ENCODE measurements around the gene TDRD1. TPM values are rescaled to one million over a fixed set of nuclear protein-coding genes. Genes with fewer than 3 reads are reported as not detected.
"Not testable (repeated sequence)": the region's sequence is repeated elsewhere in the genome, so short reads cannot be mapped to it uniquely, and the experiment has no call there.

Gene TDRD1
- 0.11 and 0.30 TPM in 2 replicates for total RNA-seq

- peaks cover 30% of the 10 kb centered on the region for H3K27me3 Mint-ChIP-seq (ENCODE audit: low read depth)
- no peak within 1 kb of the TSS for H3K27ac Mint-ChIP-seq
- peaks cover 9% of the 10 kb centered on the region for H3K4me1 Mint-ChIP-seq (ENCODE audit: low read depth)
- no peak within 1 kb of the TSS for H3K4me3 Mint-ChIP-seq (ENCODE audit: low read depth)
- no peaks in the 10 kb centered on the region for H3K36me3 Mint-ChIP-seq (ENCODE audit: low read depth)
- intact Hi-C loops (cut with micrococcal nuclease): loop anchor here (10.0 kb wide), 1 partner anchor 366 kb away; no protein-coding TSS in a partner anchor
- DNase-seq (ENCODE audit: low spot score): no peak
- no peaks in the 10 kb centered on the region for H3K9me3 Mint-ChIP-seq
Observed at GRCh38 chr10:114179148-114179547, at the start of gene TDRD1. Gene TDRD1, plus strand, starts transcription at chr10:114179353. Its CDS starts 8,479 bp downstream, at chr10:114187832.

- no peaks in the 10 kb centered on the region for H3K27me3 Mint-ChIP-seq (ENCODE audit: low read depth)
- DNase-seq (ENCODE audit: low spot score): no peak
- no peak overlapping the region for H3K27ac Mint-ChIP-seq
- peaks cover 2% of the 10 kb centered on the region for H3K4me1 Mint-ChIP-seq (ENCODE audit: low read depth)
- H3K9me3 Mint-ChIP-seq: no peaks in the 10 kb centered on the region
- peaks cover 57% of the 10 kb centered on the region for H3K36me3 Mint-ChIP-seq (ENCODE audit: low read depth)
- intact Hi-C loops (cut with micrococcal nuclease): no loop called here
- no peak overlapping the region for H3K4me3 Mint-ChIP-seq (ENCODE audit: low read depth)
Observed at GRCh38 chr10:114131094-114131493, 48.1 kb upstream of the TDRD1 start.

- H3K27me3 Mint-ChIP-seq (ENCODE audit: low read depth): no peaks in the 10 kb centered on the region
- H3K9me3 Mint-ChIP-seq: no peaks in the 10 kb centered on the region
- intact Hi-C loops (cut with micrococcal nuclease): no loop called here
- H3K4me3 Mint-ChIP-seq (ENCODE audit: low read depth): no peak overlapping the region
- no peak for DNase-seq (ENCODE audit: low spot score)
- no peak overlapping the region for H3K27ac Mint-ChIP-seq
- H3K36me3 Mint-ChIP-seq (ENCODE audit: low read depth): peaks cover 46% of the 10 kb centered on the region
- H3K4me1 Mint-ChIP-seq (ENCODE audit: low read depth): peaks cover 2% of the 10 kb centered on the region
Observed at GRCh38 chr10:114135476-114135875, 43.7 kb upstream of the TDRD1 start.

- H3K36me3 Mint-ChIP-seq (ENCODE audit: low read depth): peaks cover 41% of the 10 kb centered on the region
- no peak for DNase-seq (ENCODE audit: low spot score)
- H3K27me3 Mint-ChIP-seq (ENCODE audit: low read depth): no peaks in the 10 kb centered on the region
- H3K27ac Mint-ChIP-seq: no peak overlapping the region
- H3K9me3 Mint-ChIP-seq: no peaks in the 10 kb centered on the region
- intact Hi-C loops (cut with micrococcal nuclease): no loop called here
- H3K4me3 Mint-ChIP-seq (ENCODE audit: low read depth): no peak overlapping the region
- no peaks in the 10 kb centered on the region for H3K4me1 Mint-ChIP-seq (ENCODE audit: low read depth)
Observed at GRCh38 chr10:114138581-114138980, 40.6 kb upstream of the TDRD1 start.

- Mint-ChIP-seq H3K36me3 (ENCODE audit: low read depth) (peaks cover 35% of the 10 kb centered on the region), H3K9me3 (no peaks in the 10 kb centered on the region), H3K27me3 (ENCODE audit: low read depth) (no peaks in the 10 kb centered on the region), H3K4me3 (ENCODE audit: low read depth) (no peak overlapping the region), H3K27ac (no peak overlapping the region), H3K4me1 (ENCODE audit: low read depth) (no peaks in the 10 kb centered on the region)
- no peak for DNase-seq (ENCODE audit: low spot score)
- intact Hi-C loops (cut with micrococcal nuclease): no loop called here
Observed at GRCh38 chr10:114140036-114140435, 39.1 kb upstream of the TDRD1 start.

- intact Hi-C loops (cut with micrococcal nuclease); H3K27ac Mint-ChIP-seq; H3K4me3 Mint-ChIP-seq (ENCODE audit: low read depth); H3K4me1 Mint-ChIP-seq (ENCODE audit: low read depth); H3K9me3 Mint-ChIP-seq; DNase-seq (ENCODE audit: low spot score); H3K27me3 Mint-ChIP-seq (ENCODE audit: low read depth): not testable (repeated sequence)
- peaks cover 35% of the 10 kb centered on the region for H3K36me3 Mint-ChIP-seq (ENCODE audit: low read depth)
Observed at GRCh38 chr10:114140827-114141226, 38.3 kb upstream of the TDRD1 start.

GRCh38 chr10:114142018-114142417, 37.1 kb upstream of the TDRD1 start:
- Mint-ChIP-seq H3K27me3 (ENCODE audit: low read depth) (no peaks in the 10 kb centered on the region), H3K9me3 (no peaks in the 10 kb centered on the region), H3K4me1 (ENCODE audit: low read depth) (no peaks in the 10 kb centered on the region), H3K27ac (no peak overlapping the region), H3K36me3 (ENCODE audit: low read depth) (peaks cover 34% of the 10 kb centered on the region), H3K4me3 (ENCODE audit: low read depth) (no peak overlapping the region)
- intact Hi-C loops (cut with micrococcal nuclease): no loop called here
- no peak for DNase-seq (ENCODE audit: low spot score)

GRCh38 chr10:114143160-114143559, 36.0 kb upstream of the TDRD1 start:
- no peaks in the 10 kb centered on the region for H3K4me1 Mint-ChIP-seq (ENCODE audit: low read depth)
- H3K4me3 Mint-ChIP-seq (ENCODE audit: low read depth): no peak overlapping the region
- H3K9me3 Mint-ChIP-seq: no peaks in the 10 kb centered on the region
- DNase-seq (ENCODE audit: low spot score): no peak
- H3K27me3 Mint-ChIP-seq (ENCODE audit: low read depth): no peaks in the 10 kb centered on the region
- intact Hi-C loops (cut with micrococcal nuclease): no loop called here
- H3K36me3 Mint-ChIP-seq (ENCODE audit: low read depth): peaks cover 42% of the 10 kb centered on the region
- H3K27ac Mint-ChIP-seq: no peak overlapping the region

- H3K4me3 Mint-ChIP-seq (ENCODE audit: low read depth); H3K4me1 Mint-ChIP-seq (ENCODE audit: low read depth); H3K27ac Mint-ChIP-seq; DNase-seq (ENCODE audit: low spot score); intact Hi-C loops (cut with micrococcal nuclease); H3K9me3 Mint-ChIP-seq; H3K27me3 Mint-ChIP-seq (ENCODE audit: low read depth): not testable (repeated sequence)
- peaks cover 43% of the 10 kb centered on the region for H3K36me3 Mint-ChIP-seq (ENCODE audit: low read depth)
Observed at GRCh38 chr10:114149476-114149875, 29.7 kb upstream of the TDRD1 start.

- Mint-ChIP-seq H3K36me3 (ENCODE audit: low read depth) (peaks cover 44% of the 10 kb centered on the region), H3K27ac (no peak overlapping the region), H3K4me1 (ENCODE audit: low read depth) (no peaks in the 10 kb centered on the region), H3K9me3 (no peaks in the 10 kb centered on the region), H3K27me3 (ENCODE audit: low read depth) (no peaks in the 10 kb centered on the region), H3K4me3 (ENCODE audit: low read depth) (no peak overlapping the region)
- DNase-seq (ENCODE audit: low spot score): no peak
- intact Hi-C loops (cut with micrococcal nuclease): no loop called here
Observed at GRCh38 chr10:114151486-114151885, 27.7 kb upstream of the TDRD1 start.

GRCh38 chr10:114151892-114152291, 27.3 kb upstream of the TDRD1 start:
- Mint-ChIP-seq H3K27me3 (ENCODE audit: low read depth) (no peaks in the 10 kb centered on the region), H3K9me3 (no peaks in the 10 kb centered on the region), H3K36me3 (ENCODE audit: low read depth) (peaks cover 44% of the 10 kb centered on the region), H3K27ac (no peak overlapping the region), H3K4me3 (ENCODE audit: low read depth) (no peak overlapping the region), H3K4me1 (ENCODE audit: low read depth) (no peaks in the 10 kb centered on the region)
- no peak for DNase-seq (ENCODE audit: low spot score)
- intact Hi-C loops (cut with micrococcal nuclease): no loop called here

GRCh38 chr10:114157912-114158311, 21.2 kb upstream of the TDRD1 start:
- Mint-ChIP-seq H3K27ac (no peak overlapping the region), H3K4me1 (ENCODE audit: low read depth) (peaks cover 6% of the 10 kb centered on the region), H3K9me3 (no peaks in the 10 kb centered on the region), H3K27me3 (ENCODE audit: low read depth) (no peaks in the 10 kb centered on the region), H3K4me3 (ENCODE audit: low read depth) (no peak overlapping the region), H3K36me3 (ENCODE audit: low read depth) (peaks cover 30% of the 10 kb centered on the region)
- no peak for DNase-seq (ENCODE audit: low spot score)
- intact Hi-C loops (cut with micrococcal nuclease): no loop called here

- intact Hi-C loops (cut with micrococcal nuclease): no loop called here
- DNase-seq (ENCODE audit: low spot score): no peak
- H3K9me3 Mint-ChIP-seq: peaks cover 4% of the 10 kb centered on the region
- H3K4me1 Mint-ChIP-seq (ENCODE audit: low read depth): peaks cover 17% of the 10 kb centered on the region
- no peak overlapping the region for H3K4me3 Mint-ChIP-seq (ENCODE audit: low read depth)
- H3K36me3 Mint-ChIP-seq (ENCODE audit: low read depth): peaks cover 36% of the 10 kb centered on the region
- no peak overlapping the region for H3K27ac Mint-ChIP-seq
- no peaks in the 10 kb centered on the region for H3K27me3 Mint-ChIP-seq (ENCODE audit: low read depth)
Observed at GRCh38 chr10:114163062-114163461, 16.1 kb upstream of the TDRD1 start.

GRCh38 chr10:114166043-114166442, 13.1 kb upstream of the TDRD1 start:
- H3K27me3 Mint-ChIP-seq (ENCODE audit: low read depth): no peaks in the 10 kb centered on the region
- H3K4me3 Mint-ChIP-seq (ENCODE audit: low read depth): no peak overlapping the region
- no peak for DNase-seq (ENCODE audit: low spot score)
- H3K9me3 Mint-ChIP-seq: peaks cover 12% of the 10 kb centered on the region
- H3K4me1 Mint-ChIP-seq (ENCODE audit: low read depth): peaks cover 17% of the 10 kb centered on the region
- peaks cover 57% of the 10 kb centered on the region for H3K36me3 Mint-ChIP-seq (ENCODE audit: low read depth)
- intact Hi-C loops (cut with micrococcal nuclease): no loop called here
- H3K27ac Mint-ChIP-seq: no peak overlapping the region
